ENCODE measurements around the gene TOM1L2. TPM values are rescaled to one million over a fixed set of nuclear protein-coding genes. Genes with fewer than 3 reads are reported as not detected.

The TOM1L2 gene
- total and polyA plus RNA-seq, 2 of the 4 experiments (the other 2 are of a cell fraction): 34.4 to 51.7 TPM

GRCh38 chr17:17960500-17961030, 11.6 kb downstream of the TOM1L2 start:
- peak overlapping the region; percentile 98 for H3K4me2 ChIP-seq (ENCODE audit: low read depth, low read length)
- H3K4me3 ChIP-seq (ENCODE audit: insufficient read depth, low read depth, low read length): no peak overlapping the region
- H3K27ac ChIP-seq (ENCODE audit: insufficient read depth, low read length): peak overlapping the region; percentile 65
- no peaks in the 10 kb centered on the region for H3K27me3 ChIP-seq (ENCODE audit: control insufficient read depth, insufficient read depth, low read length)
- no peak overlapping the region for H2AFZ ChIP-seq (replicated peaks; ENCODE audit: low read length, poor library complexity)
- ATAC-seq (ENCODE audit: low read depth) (no peak), DNase-seq (no peak)
- no peak overlapping the region for H4K91ac ChIP-seq (ENCODE audit: insufficient read depth, low read depth, low read length)
- no peak for TF ChIP-seq CHD1 (IDR thresholded peaks at IDR 0.05; ENCODE audit: low read depth, low read length)
- no peak for TF ChIP-seq RCOR1 (IDR thresholded peaks at IDR 0.05; ENCODE audit: insufficient replicate concordance, low read length)
- TF ChIP-seq CTCF (conservative IDR thresholded peaks at IDR 0.05; ENCODE audit: low read depth, low read length): no peak
- no peak for TF ChIP-seq RAD21 (IDR thresholded peaks at IDR 0.05; ENCODE audit: low read length)
- TF ChIP-seq MAZ (IDR thresholded peaks at IDR 0.05; ENCODE audit: borderline replicate concordance, low read depth, low read length): no peak
- no peak for TF ChIP-seq ELK1 (IDR thresholded peaks at IDR 0.05; ENCODE audit: borderline replicate concordance, low read depth, low read length)
- no peak for TF ChIP-seq USF2 (IDR thresholded peaks at IDR 0.05; ENCODE audit: low read depth, low read length)
- no peak for TF ChIP-seq CEBPB (IDR thresholded peaks at IDR 0.05; ENCODE audit: low read depth, low read length)
- TF ChIP-seq MXI1 (IDR thresholded peaks at IDR 0.05; ENCODE audit: borderline replicate concordance, low read depth, low read length): no peak
- TF ChIP-seq SMC3 (IDR thresholded peaks at IDR 0.05; ENCODE audit: low read depth, low read length): no peak
- no peak for TF ChIP-seq MAFK (IDR thresholded peaks at IDR 0.05; ENCODE audit: low read depth, low read length)
- TF ChIP-seq NFE2L2 (IDR thresholded peaks at IDR 0.05; ENCODE audit: low read depth, low read length): no peak
- TF ChIP-seq RFX5 (IDR thresholded peaks at IDR 0.05; ENCODE audit: low read depth, low read length): no peak
- H3K14ac ChIP-seq (replicated peaks; ENCODE audit: low read depth, low read length): peak overlapping the region; percentile 41
- 0 out of 3 replicates have a peak overlapping the region, but pooled peaks have one; percentile 75 for H2BK15ac ChIP-seq (ENCODE audit: low read depth, low read length)
- dilution Hi-C loops (cut with HindIII; ENCODE audit: low sequenced_read_pairs, unreplicated experiment): no loop called here
- H3K36me3 ChIP-seq (ENCODE audit: control insufficient read depth, insufficient read depth, low read length): no peaks in the 10 kb centered on the region
- no peak overlapping the region for H3K56ac ChIP-seq (ENCODE audit: extremely low read depth, insufficient read depth, low read length)
- H4K20me1 ChIP-seq (ENCODE audit: insufficient read depth, low read length): peaks cover 17% of the 10 kb centered on the region; the same call in 1 of the 2 replicates
- H4K8ac ChIP-seq (ENCODE audit: low read depth in 2 of 2, low read length in 2 of 2): 0 out of 4 replicates have a peak overlapping the region, but pooled peaks of 1 of the 2 experiments have one; percentile 62
- no peak overlapping the region for H4K5ac ChIP-seq (ENCODE audit: low read depth, low read length)
- peak overlapping the region; percentile 68 for H2AK5ac ChIP-seq (ENCODE audit: low read depth, low read length)
- H3K9me3 ChIP-seq (ENCODE audit: control insufficient read depth, insufficient read depth, low read length): no peaks in the 10 kb centered on the region
- H3K23ac ChIP-seq (ENCODE audit: low read depth, low read length): peak overlapping the region; percentile 62; the same call in 1 of the 2 replicates
- CTCF ChIA-PET: interaction anchor here (0.9 kb wide), 2 partner anchors 25 to 44 kb away, joined by 3 to 4 read pairs; no protein-coding TSS in a partner anchor
- no TSS peak for BruUV-seq (replicated peaks)
- H3K9me1 ChIP-seq (ENCODE audit: insufficient read depth, low read length): peaks cover 14% of the 10 kb centered on the region
- in situ Hi-C loops (cut with MboI; ENCODE audit: low sequenced_read_pairs): no loop called here
- POLR2A ChIA-PET (ENCODE audit: unreplicated experiment): no interaction called here
- no peak overlapping the region; the same call in 1 of the 2 replicates for H3K9ac ChIP-seq (ENCODE audit: low read depth, low read length)
- no peak overlapping the region for H2BK20ac ChIP-seq (ENCODE audit: low read depth, low read length)
- no peak overlapping the region for H2AK9ac ChIP-seq (replicated peaks; ENCODE audit: low read depth, low read length, poor library complexity)
- intact Hi-C loops (cut with micrococcal nuclease): no loop called here
- peaks cover 19% of the 10 kb centered on the region for H3K4me1 ChIP-seq (ENCODE audit: control insufficient read depth, insufficient read depth, low read length)
- 80% methylated on average over 2 of the region's 5 CpGs; no CpG with 5 or more reads in 1 of the 2 experiments for WGBS, 2 experiments (ENCODE audit: extremely low coverage in 2 of 2, insufficient read length in 1 of 2)
- no peak overlapping the region for H3K18ac ChIP-seq (ENCODE audit: low read depth, low read length)
- H2BK5ac ChIP-seq (ENCODE audit: low read depth, low read length, poor library complexity, severe bottlenecking): peak overlapping the region; percentile 97
- peak overlapping the region; percentile 81 for H3K4ac ChIP-seq (ENCODE audit: low read depth, low read length)
- H2BK120ac ChIP-seq (ENCODE audit: low read depth, low read length): peak overlapping the region; percentile 85; the same call in 1 of the 2 replicates
- peaks cover 22 to 59% of the 10 kb centered on the region in 2 experiments for H3K79me1 ChIP-seq (ENCODE audit: low read depth in 1 of 2, low read length in 2 of 2)

Measured in IMR-90 (cell line).